T follicular helper cell (primary cell): ENCODE results near the gene CYTH3.
"Not testable (repeated sequence)": the region's sequence is repeated elsewhere in the genome, so short reads cannot be mapped to it uniquely, and the experiment has no call there.

Source experiments
- DNase-seq: peaks from one replicate; pipeline ENCODE4 v3.0.0-alpha.2; 2020; ENCODE audit warnings: low read depth
- total RNA-seq, 2 experiments: gene quantifications; one replicate each; lab custom pipeline; 2026; lab: John Stamatoyannopoulos, UW

The CYTH3 gene
- 33.7 to 59.4 reads per million in 2 experiments for total RNA-seq

DNA sequence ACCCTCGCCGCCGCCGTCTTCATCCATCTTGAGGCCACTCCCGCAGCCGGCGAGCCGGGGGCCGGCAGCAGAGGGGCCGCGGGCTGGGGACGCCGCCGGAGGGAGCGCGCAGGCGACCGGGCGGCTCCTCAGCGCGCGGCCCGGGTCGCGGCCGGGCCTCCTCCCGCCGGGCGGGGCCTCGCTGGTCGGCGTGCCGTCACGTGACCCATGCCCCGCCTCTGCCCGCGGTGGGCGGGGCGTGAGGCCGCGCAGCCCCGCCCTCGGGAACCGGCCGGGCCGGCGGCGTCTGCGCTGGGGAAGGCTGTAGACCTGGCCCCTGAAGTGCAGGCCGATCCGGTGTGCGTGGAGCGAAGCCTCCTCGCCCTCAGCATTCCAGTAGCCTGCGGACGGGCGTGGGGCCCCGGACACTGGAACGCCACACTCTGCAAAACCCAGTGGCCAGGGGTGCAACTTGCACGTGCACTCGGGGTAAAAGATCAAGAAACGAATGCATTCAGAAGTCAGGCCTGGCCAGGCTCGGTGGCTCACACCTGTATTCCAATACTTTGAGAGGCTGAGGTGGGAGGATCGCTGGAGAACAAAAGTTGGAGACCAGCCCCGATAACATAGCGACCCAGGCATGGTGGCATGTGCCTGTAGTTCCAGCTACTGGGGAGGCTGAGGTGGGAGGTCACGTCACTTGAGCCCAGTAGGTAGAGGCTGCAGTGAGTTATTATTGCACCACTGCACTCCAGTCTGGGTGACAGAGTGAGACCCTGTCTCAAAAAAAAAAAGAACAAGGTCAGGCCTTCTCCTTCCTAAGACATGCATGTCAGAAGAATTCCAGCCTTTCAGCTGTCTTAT, at the start of gene CYTH3:
TSS of gene CYTH3 (minus strand) at position 144 of the 843 bp plus-strand sequence. CDS start at position 27, 117 bp downstream.
- DNase-seq: peak; percentile 60

- no peak for DNase-seq
Observed at GRCh38 chr7:6320791-6321190, 48.4 kb upstream of the CYTH3 start.

- no peak for DNase-seq
Observed at GRCh38 chr7:6317797-6318438, 45.5 kb upstream of the CYTH3 start.

GRCh38 chr7:6316226-6316625, 43.8 kb upstream of the CYTH3 start:
- no peak for DNase-seq

- no peak for DNase-seq
Observed at GRCh38 chr7:6315746-6316145, 43.3 kb upstream of the CYTH3 start.

GRCh38 chr7:6310271-6310993, 38.0 kb upstream of the CYTH3 start:
- no peak for DNase-seq

DNA sequence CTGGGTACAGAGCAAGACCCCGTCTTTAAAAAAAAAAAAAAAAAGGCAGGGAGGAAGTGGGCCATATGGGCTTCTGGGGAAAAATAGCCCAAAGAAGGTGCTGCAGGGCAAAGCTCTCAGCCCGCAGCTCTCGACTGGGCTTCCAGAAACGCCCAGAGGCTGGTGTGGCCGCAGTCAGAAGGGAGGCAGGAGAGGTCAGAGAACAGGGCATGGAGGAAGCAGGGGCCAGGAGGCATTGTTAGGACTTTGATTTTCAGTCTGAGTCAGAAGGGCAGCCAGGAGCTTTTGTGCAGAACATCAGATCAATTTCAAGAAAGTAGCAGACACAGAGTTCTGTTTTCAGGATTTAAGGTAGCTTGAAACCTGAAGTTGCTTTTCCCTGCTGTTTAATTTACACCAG, 35.3 kb upstream of the CYTH3 start:
- no peak for DNase-seq

- no peak for DNase-seq
Observed at GRCh38 chr7:6306471-6306870, 34.0 kb upstream of the CYTH3 start.

DNA sequence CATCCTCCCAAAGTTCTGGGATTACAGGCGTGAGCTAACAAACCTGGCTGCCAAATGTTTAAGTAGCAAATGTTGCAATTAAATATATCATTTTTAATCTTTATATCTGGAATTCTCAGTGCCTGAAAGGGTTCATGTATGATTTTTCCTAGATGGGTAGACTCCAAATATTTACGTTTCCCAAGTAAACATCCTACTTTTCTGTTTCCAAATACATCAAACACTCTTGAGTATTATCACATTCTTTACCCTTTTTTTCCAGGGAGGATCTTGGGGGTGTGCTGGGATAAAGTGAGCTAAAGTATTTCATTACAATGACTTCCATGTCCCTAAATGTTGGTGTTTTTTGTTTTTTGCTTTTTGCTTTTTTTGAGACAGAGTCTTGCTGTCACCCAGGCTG, 32.9 kb upstream of the CYTH3 start:
- DNase-seq: no peak

- not testable (repeated sequence) for DNase-seq
Observed at GRCh38 chr7:6301446-6301845, 29.0 kb upstream of the CYTH3 start.

DNA sequence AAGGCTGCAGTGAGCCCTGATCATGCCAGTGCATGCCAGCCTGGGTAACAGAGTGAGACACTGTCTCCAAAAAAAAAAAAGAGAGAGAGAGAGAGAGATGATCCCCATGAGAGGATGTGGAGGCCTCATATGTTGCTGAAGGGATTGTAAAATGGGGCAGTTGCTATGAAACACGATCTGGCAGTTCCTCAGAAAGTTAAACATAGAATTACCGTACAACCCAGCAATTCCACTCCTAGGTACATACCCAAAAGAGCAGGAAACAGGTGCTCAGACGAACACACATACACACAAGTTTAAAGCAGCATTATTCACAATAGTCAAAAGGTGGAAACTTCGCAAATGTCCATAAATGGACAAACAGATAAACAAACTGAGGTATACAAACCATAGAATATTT, 27.4 kb upstream of the CYTH3 start:
- no peak for DNase-seq

- DNase-seq: no peak
Observed at GRCh38 chr7:6294839-6295238, 22.4 kb upstream of the CYTH3 start.

DNA sequence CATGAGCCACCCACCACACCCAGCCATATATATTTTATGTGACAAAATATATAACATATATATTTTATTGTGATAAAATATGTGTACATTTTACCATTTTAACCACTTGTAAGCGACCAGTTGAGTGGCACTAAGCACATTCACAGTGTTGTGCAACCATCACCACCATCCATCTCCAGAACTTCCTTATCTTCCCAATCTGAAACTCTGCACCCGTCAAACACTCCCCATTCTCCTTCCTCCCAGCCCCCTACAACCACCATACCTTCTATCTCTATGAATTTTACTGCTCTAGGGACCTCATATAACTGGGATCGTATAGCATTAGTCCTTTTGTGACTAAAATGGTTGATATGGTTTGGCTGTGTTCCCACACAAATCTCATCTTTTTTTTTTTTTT, 20.8 kb upstream of the CYTH3 start:
- DNase-seq: no peak

GRCh38 chr7:6291941-6292340, 19.5 kb upstream of the CYTH3 start:
- not testable (repeated sequence) for DNase-seq

GRCh38 chr7:6291531-6291930, 19.1 kb upstream of the CYTH3 start:
- no peak for DNase-seq

DNA sequence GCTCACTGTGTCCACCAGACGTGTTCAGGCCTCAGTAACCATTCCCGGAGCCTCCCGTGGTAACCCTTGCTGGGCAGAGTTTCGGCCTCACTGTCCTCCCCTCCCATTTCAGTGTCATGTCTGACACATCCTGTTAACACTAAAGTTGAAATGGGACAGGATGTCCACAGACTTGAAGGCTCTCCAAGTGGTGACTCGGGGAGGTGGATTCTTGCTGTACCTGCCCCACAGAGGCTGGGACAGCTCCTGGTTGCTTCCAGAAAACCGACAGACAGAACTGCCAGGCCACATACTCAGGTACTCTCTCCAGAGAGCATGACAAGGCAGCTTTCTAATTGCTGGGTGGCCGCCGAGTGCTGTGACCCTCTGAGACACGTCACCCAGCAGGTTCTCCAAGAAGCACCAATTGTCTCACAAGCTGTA, 17.9 kb upstream of the CYTH3 start:
- no peak for DNase-seq

GRCh38 chr7:6288270-6288860, 15.9 kb upstream of the CYTH3 start:
- DNase-seq: no peak

- DNase-seq: no peak
Observed at GRCh38 chr7:6286486-6286885, 14.1 kb upstream of the CYTH3 start.

DNA sequence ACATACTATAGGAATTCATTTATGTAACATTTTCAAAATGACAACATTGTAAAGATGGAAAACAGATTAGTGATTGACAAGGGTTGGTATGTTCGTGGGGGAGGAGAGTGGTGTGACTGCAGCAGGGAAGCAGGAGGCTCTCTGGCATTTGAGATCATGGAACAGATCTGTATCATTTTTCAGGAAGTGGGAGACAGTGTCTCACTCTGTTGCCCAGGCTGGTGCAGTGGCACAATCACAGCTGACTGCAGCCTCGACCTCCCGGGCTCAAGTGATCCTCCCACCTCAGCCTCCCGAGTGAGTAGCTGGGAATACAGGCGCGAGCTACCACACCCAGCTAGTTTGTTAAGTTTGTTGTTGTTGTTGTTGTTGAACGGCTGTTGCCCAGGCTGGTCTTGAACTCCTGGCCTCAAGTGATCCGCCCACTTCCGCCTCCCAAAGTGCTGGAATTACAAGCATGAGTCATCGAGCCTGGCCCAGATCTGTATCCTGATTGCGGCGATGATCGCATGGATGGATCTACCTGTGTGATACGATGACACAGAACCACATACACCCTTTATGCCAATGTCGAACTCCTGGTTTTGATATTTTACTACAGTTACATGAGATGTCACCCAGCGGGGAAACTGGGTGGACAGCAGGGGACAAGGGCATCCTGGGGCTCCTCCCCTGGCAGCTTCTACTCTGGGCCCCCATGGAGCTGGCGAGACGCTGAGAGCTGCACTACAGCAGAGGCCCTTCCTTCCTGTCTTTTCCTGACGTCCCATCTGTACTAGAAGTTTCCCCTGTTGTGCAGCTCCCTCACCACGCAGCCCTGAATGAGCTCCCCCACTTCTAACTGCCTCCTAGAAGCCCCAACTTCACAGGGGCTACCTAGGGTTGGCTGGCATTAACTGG, 12.3 kb upstream of the CYTH3 start:
- DNase-seq: no peak

GRCh38 chr7:6284055-6284400, 11.6 kb upstream of the CYTH3 start:
- DNase-seq: no peak

DNA sequence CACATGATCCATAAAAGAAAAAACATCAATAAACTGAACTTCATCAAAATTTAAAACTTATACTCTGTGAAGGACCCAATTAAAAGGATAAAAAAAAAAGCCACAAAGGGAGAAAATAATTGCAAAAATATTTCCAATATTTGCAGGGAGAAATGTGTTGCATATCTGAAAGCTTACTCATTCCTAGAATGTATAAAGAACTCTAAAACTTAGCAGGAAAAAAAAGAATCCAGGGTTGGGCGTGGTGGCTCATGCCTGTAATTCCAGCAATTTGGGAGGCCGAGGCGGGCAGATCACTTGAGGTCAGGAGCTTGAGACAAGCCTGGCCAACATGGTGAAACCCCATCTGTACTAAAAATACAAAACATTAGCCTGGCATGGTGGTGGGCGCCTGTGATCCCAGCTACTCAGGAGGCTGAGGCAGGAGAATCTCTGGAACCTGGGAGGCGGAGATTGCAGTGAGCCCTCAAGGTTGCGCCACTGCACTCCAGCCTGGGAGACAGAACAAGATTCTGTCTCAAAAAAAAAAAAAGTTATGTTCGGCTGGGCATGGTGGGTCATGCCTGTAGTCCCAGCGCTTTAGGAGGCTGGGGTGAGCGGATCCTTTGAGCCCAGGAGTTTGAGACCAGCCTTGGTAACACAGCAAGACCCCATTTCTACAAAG, 11.1 kb upstream of the CYTH3 start:
- DNase-seq: not testable (repeated sequence)
